ENCODE data around the gene ZNF418. TPM values are rescaled to one million over a fixed set of nuclear protein-coding genes. Genes with fewer than 3 reads are reported as not detected.

ZNF418 gene
- total RNA-seq, 1 donor from 2014 or later = 5.5 TPM

GRCh38 chr19:57954996-57955395 lies 19.8 kb upstream of the ZNF418 start:
- Histone ChIP-seq H3K4me3 (ENCODE audit: low read depth, low read length) (no peak overlapping the region), H3K27me3 (ENCODE audit: control insufficient read depth, insufficient read depth, low read length) (no peaks in the 10 kb centered on the region), H3K36me3 (ENCODE audit: control insufficient read depth, insufficient read depth, low read length) (no peaks in the 10 kb centered on the region)
- TF ChIP-seq CTCF (IDR thresholded peaks at IDR 0.05; ENCODE audit: insufficient read depth, low read length, severe bottlenecking) = no peak
- no peak for FAIRE-seq
- DNase-seq (ENCODE audit: low read depth) = no peak

- Histone ChIP-seq H3K36me3 (ENCODE audit: control insufficient read depth, insufficient read depth, low read length) (no peaks in the 10 kb centered on the region), H3K4me3 (ENCODE audit: low read depth, low read length) (no peak overlapping the region), H3K27me3 (ENCODE audit: control insufficient read depth, insufficient read depth, low read length) (no peaks in the 10 kb centered on the region)
- no peak for TF ChIP-seq CTCF (IDR thresholded peaks at IDR 0.05; ENCODE audit: insufficient read depth, low read length, severe bottlenecking)
- DNase-seq (ENCODE audit: low read depth) (no peak), FAIRE-seq (no peak)
Observed at GRCh38 chr19:57949702-57950101, 14.5 kb upstream of the ZNF418 start.

GRCh38 chr19:57949296-57949695 lies 14.1 kb upstream of the ZNF418 start:
- no peak for FAIRE-seq
- no peak for TF ChIP-seq CTCF (IDR thresholded peaks at IDR 0.05; ENCODE audit: insufficient read depth, low read length, severe bottlenecking)
- no peaks in the 10 kb centered on the region for H3K27me3 ChIP-seq (ENCODE audit: control insufficient read depth, insufficient read depth, low read length)
- no peaks in the 10 kb centered on the region for H3K36me3 ChIP-seq (ENCODE audit: control insufficient read depth, insufficient read depth, low read length)
- DNase-seq (ENCODE audit: low read depth) = no peak
- no peak overlapping the region for H3K4me3 ChIP-seq (ENCODE audit: low read depth, low read length)

DNA sequence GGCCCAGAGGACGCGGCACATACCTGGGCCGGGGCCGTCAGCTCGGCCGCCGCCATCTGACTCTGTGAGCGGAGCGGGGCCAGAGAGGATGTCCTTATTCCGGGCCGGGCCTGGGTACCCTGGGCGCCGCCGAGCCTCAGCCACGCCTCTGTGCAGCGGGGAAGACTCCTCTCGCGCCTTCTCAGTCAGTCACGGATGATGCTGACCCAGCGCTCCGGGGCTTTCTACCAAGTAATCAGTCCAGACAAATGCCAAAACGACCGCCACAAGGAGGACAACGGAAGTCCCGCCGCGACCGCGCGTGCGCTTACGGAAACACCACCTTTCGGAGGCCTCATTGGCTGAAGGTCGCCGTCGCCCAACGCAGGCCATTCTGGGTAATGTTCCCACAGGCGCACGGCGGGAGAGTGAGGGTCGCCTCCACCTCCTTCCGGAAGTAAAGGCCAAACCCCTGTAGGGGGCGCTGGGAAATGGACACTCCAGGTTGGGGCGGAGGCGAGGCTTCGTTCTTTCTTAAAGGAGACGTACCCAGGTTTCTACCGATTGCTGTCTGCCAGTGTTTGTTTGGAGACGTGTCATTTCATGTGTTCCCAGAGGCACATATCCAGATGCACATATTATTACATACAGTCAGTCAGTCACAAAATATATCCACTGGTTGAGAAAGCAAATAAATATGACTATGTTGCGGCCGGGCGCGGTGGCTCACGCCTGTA lies 12.4 kb upstream of the ZNF418 start, which contains the start of gene ZNF256:
TSS of gene ZNF256 (minus strand) at position 288 of the 716 bp plus-strand sequence. CDS start at position 56, 232 bp downstream.
- FAIRE-seq (peak; percentile 47), DNase-seq (ENCODE audit: low read depth) (peak; percentile 86)

DNA sequence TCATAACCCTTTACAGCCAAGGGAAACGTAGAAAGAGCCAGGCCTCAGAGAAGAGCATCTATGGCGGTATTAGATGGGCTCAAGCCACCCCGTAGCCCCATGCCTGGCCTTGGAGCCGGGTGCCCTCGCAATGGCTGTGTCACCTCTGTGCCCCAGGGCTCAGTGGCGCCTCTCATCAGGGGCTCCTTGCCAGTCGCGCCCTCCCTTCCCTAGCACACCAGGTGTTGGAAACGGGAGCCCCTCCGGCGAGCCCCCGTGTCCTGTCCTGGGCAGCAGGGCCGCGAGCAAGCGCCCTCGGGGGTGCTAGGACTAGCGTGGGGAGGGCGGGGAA lies 11.9 kb upstream of the ZNF418 start:
- no peaks in the 10 kb centered on the region for H3K27me3 ChIP-seq (ENCODE audit: control insufficient read depth, insufficient read depth, low read length)
- FAIRE-seq (no peak), DNase-seq (ENCODE audit: low read depth) (no peak)
- H3K36me3 ChIP-seq (ENCODE audit: control insufficient read depth, insufficient read depth, low read length) = peaks cover 11% of the 10 kb centered on the region
- no peak for TF ChIP-seq CTCF (IDR thresholded peaks at IDR 0.05; ENCODE audit: insufficient read depth, low read length, severe bottlenecking)
- H3K4me3 ChIP-seq (ENCODE audit: low read depth, low read length) = peak overlapping the region; percentile 86

More for the DNA sequence above, 12.4 kb upstream of the ZNF418 start, which contains the start of gene ZNF256:
- Histone ChIP-seq H3K4me3 (ENCODE audit: low read depth, low read length) (peak within 1 kb of the TSS; percentile 86), H3K36me3 (ENCODE audit: control insufficient read depth, insufficient read depth, low read length) (peaks cover 6% of the 10 kb centered on the region), H3K27me3 (ENCODE audit: control insufficient read depth, insufficient read depth, low read length) (no peaks in the 10 kb centered on the region)
- peak; percentile 78 for TF ChIP-seq CTCF (IDR thresholded peaks at IDR 0.05; ENCODE audit: insufficient read depth, low read length, severe bottlenecking)

DNA sequence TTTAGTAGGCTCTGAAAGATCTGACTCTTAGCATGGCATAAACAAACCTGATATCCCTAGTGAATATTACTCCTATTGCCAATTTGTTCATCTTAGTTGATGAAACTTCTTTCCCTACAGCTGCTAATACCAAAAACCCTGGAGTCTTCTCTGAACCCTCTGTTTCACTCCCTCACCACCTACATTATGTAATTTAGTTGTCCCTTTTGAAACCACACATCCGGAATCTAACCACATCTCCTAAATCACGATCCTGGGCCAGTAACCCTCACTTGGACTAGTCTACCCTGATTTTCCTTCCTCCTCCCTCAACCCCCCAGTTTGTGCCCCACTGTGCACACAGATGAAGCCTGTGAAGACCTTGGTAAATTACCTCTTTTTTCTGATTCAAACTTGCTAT lies 11.1 kb upstream of the ZNF418 start:
- no peak for TF ChIP-seq CTCF (IDR thresholded peaks at IDR 0.05; ENCODE audit: insufficient read depth, low read length, severe bottlenecking)
- DNase-seq (ENCODE audit: low read depth) = no peak
- Histone ChIP-seq H3K4me3 (ENCODE audit: low read depth, low read length) (peak overlapping the region; percentile 86), H3K27me3 (ENCODE audit: control insufficient read depth, insufficient read depth, low read length) (no peaks in the 10 kb centered on the region), H3K36me3 (ENCODE audit: control insufficient read depth, insufficient read depth, low read length) (peaks cover 18% of the 10 kb centered on the region)
- FAIRE-seq = no peak
